HEK293 (cell line): ENCODE results near the gene AGK.

Experiments
- GLIS2 ChIP-seq: fragments of 450-650 bp; formaldehyde crosslinking; IDR thresholded peaks from 2 replicates; pipeline ENCODE4 v1.5.1; 2016; ENCODE audit warnings: missing biosample characterization, missing genetic modification characterization
- SCRT2 ChIP-seq: fragments of 450-650 bp; formaldehyde crosslinking; IDR thresholded peaks from 2 replicates; pipeline ENCODE4 v1.5.1; 2016; ENCODE audit warnings: missing biosample characterization, missing genetic modification characterization
- SP2 ChIP-seq: fragments of 450-650 bp; formaldehyde crosslinking; IDR thresholded peaks from 2 replicates; pipeline ENCODE4 v1.5.1; 2016; ENCODE audit warnings: missing biosample characterization, missing genetic modification characterization
- ZBTB17 ChIP-seq: fragments of 450-650 bp; formaldehyde crosslinking; IDR thresholded peaks from 2 replicates; pipeline ENCODE4 v1.5.1; 2016; ENCODE audit warnings: missing biosample characterization, missing genetic modification characterization
- ZFHX2 ChIP-seq: fragments of 450-650 bp; formaldehyde crosslinking; conservative IDR thresholded peaks from 2 replicates; pipeline ENCODE4 v1.5.1; 2016; ENCODE audit warnings: missing biosample characterization, missing genetic modification characterization
- ZNF138 ChIP-seq: fragments of 450-650 bp; formaldehyde crosslinking; IDR thresholded peaks from 2 replicates; pipeline ENCODE4 v1.5.1; 2016; ENCODE audit warnings: missing biosample characterization, missing genetic modification characterization, borderline replicate concordance
- ZNF394 ChIP-seq: fragments of 450-650 bp; formaldehyde crosslinking; IDR thresholded peaks from 2 replicates; pipeline ENCODE4 v1.5.1; 2016; ENCODE audit warnings: missing biosample characterization, missing genetic modification characterization, mild to moderate bottlenecking, moderate library complexity, borderline replicate concordance
- ZNF521 ChIP-seq: fragments of 450-650 bp; formaldehyde crosslinking; IDR thresholded peaks from 2 replicates; pipeline ENCODE4 v1.5.1; 2017; ENCODE audit warnings: missing biosample characterization, mild to moderate bottlenecking, missing genetic modification characterization
- ZNF530 ChIP-seq: fragments of 450-650 bp; formaldehyde crosslinking; IDR thresholded peaks from 2 replicates; pipeline ENCODE4 v1.5.1; 2016; ENCODE audit warnings: low read depth, missing biosample characterization, missing genetic modification characterization
- ZNF544 ChIP-seq: fragments of 450-650 bp; formaldehyde crosslinking; IDR thresholded peaks from 2 replicates; pipeline ENCODE4 v1.5.0; 2017; ENCODE audit warnings: missing biosample characterization, missing genetic modification characterization
- ZNF549 ChIP-seq: fragments of 450-650 bp; IDR thresholded peaks from 2 replicates; pipeline ENCODE4 v1.5.1; 2018; ENCODE audit warnings: missing biosample characterization, missing genetic modification characterization, mild to moderate bottlenecking, inconsistent platforms, moderate library complexity
- ZNF660 ChIP-seq: fragments of 450-650 bp; IDR thresholded peaks from 2 replicates; pipeline ENCODE4 v1.5.1; 2018; ENCODE audit warnings: missing biosample characterization, mild to moderate bottlenecking, missing genetic modification characterization
- ZNF776 ChIP-seq: fragments of 450-650 bp; formaldehyde crosslinking; IDR thresholded peaks from 2 replicates; pipeline ENCODE4 v1.5.0; 2017; ENCODE audit warnings: missing biosample characterization, missing genetic modification characterization, borderline replicate concordance
- ZSCAN23 ChIP-seq: fragments of 450-650 bp; formaldehyde crosslinking; IDR thresholded peaks from 2 replicates; pipeline ENCODE4 v1.5.1; 2016; ENCODE audit warnings: missing biosample characterization, missing genetic modification characterization
- TF ChIP-seq, protein P1 (sequence below): sonication (generic); formaldehyde crosslinking; IDR thresholded peaks from 2 replicates; pipeline ENCODE4 v1.8.1; 2022; ENCODE audit warnings: mild to moderate bottlenecking, moderate library complexity, missing genetic modification reagents
- TF ChIP-seq, protein P2 (sequence below): fragments of 450-650 bp; formaldehyde crosslinking; conservative IDR thresholded peaks from 2 replicates; pipeline ENCODE4 v1.5.1; 2016; ENCODE audit warnings: low read depth, missing biosample characterization, missing genetic modification characterization
- TF ChIP-seq, protein P3 (sequence below): fragments of 450-650 bp; formaldehyde crosslinking; IDR thresholded peaks from 2 replicates; pipeline ENCODE4 v1.5.1; 2016; ENCODE audit warnings: missing biosample characterization, missing genetic modification characterization
- TF ChIP-seq, protein P4 (sequence below): fragments of 450-650 bp; formaldehyde crosslinking; IDR thresholded peaks from 2 replicates; pipeline ENCODE4 v1.5.1; 2016; ENCODE audit warnings: missing biosample characterization, missing genetic modification characterization, low read depth
- TF ChIP-seq, protein P5 (sequence below): fragments of 450-650 bp; formaldehyde crosslinking; IDR thresholded peaks from 2 replicates; pipeline ENCODE4 v1.5.1; 2017; ENCODE audit warnings: missing biosample characterization, missing genetic modification characterization
- TF ChIP-seq, protein P6 (sequence below): fragments of 450-650 bp; formaldehyde crosslinking; IDR thresholded peaks from 2 replicates; pipeline ENCODE4 v1.5.1; 2016; ENCODE audit warnings: missing biosample characterization, missing genetic modification characterization
- TF ChIP-seq, protein P7 (sequence below): fragments of 450-650 bp; IDR thresholded peaks from 2 replicates; pipeline ENCODE4 v1.5.1; 2018; ENCODE audit warnings: missing biosample characterization, mild to moderate bottlenecking, missing genetic modification characterization

AGK gene

DNA sequence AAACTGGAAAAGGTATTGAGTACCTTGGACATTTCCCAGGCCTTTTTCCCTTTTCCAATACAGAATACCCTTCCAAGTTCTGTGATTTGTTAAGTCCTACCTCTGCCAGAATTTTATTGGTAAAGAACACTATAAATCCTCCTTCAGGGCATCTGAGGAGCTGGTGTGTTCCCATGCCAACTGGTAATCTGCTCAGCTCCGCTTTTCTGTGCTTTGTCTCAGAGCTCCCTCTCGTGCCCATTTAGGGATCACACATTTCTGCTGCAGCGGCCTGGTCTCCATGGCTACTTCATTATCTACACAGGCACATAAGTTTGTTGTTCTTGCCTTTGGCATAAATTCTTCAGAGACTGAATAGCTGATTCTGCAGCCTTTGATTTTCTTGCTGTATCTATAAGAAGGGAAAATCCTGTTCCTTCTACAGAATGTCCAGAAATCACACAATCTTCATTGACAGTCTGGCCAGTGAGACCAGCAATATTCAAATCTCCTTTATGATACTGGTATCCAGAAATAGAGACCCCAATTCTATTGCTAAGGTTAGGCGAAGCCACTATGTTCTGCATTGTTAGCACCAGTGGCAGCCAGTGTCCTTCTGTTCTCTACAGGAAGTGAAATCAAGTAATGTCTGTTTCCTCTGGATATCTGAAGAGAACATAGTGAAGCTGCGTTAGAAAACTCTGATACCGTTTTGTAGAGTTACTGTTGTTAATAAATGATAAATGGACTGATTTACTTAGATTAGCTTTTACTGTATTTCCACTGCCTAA, 98.8 kb downstream of the AGK start (continued):
- TF ChIP-seq ZSCAN23 (no peak), ZNF660 (peak; percentile 61; the same call in 1 of the 2 replicates), ZNF544 (tag by site-specific recombination) (no peak), ZNF394 (0 out of 2 replicates have a peak, but pooled peaks have one; percentile 13), ZFHX2 (tag by site-specific recombination) (no peak), ZNF530 (no peak), ZNF549 (tag by site-specific recombination) (no peak), SP2 (tag by site-specific recombination) (peak; percentile 54), ZNF776 (tag by site-specific recombination) (no peak), GLIS2 (tag by site-specific recombination) (no peak), ZNF521 (tag by site-specific recombination) (no peak), ZNF138 (tag by site-specific recombination) (no peak), ZBTB17 (tag by site-specific recombination) (peak; percentile 41), SCRT2 (tag by site-specific recombination) (no peak)
- TF ChIP-seq, protein P1, sequence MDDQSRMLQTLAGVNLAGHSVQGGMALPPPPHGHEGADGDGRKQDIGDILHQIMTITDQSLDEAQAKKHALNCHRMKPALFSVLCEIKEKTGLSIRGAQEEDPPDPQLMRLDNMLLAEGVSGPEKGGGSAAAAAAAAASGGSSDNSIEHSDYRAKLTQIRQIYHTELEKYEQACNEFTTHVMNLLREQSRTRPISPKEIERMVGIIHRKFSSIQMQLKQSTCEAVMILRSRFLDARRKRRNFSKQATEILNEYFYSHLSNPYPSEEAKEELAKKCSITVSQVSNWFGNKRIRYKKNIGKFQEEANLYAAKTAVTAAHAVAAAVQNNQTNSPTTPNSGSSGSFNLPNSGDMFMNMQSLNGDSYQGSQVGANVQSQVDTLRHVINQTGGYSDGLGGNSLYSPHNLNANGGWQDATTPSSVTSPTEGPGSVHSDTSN (CRISPR knock-in tag): no peak
- TF ChIP-seq, protein P2, sequence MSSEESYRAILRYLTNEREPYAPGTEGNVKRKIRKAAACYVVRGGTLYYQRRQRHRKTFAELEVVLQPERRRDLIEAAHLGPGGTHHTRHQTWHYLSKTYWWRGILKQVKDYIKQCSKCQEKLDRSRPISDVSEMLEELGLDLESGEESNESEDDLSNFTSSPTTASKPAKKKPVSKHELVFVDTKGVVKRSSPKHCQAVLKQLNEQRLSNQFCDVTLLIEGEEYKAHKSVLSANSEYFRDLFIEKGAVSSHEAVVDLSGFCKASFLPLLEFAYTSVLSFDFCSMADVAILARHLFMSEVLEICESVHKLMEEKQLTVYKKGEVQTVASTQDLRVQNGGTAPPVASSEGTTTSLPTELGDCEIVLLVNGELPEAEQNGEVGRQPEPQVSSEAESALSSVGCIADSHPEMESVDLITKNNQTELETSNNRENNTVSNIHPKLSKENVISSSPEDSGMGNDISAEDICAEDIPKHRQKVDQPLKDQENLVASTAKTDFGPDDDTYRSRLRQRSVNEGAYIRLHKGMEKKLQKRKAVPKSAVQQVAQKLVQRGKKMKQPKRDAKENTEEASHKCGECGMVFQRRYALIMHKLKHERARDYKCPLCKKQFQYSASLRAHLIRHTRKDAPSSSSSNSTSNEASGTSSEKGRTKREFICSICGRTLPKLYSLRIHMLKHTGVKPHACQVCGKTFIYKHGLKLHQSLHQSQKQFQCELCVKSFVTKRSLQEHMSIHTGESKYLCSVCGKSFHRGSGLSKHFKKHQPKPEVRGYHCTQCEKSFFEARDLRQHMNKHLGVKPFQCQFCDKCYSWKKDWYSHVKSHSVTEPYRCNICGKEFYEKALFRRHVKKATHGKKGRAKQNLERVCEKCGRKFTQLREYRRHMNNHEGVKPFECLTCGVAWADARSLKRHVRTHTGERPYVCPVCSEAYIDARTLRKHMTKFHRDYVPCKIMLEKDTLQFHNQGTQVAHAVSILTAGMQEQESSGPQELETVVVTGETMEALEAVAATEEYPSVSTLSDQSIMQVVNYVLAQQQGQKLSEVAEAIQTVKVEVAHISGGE (tag by site-specific recombination): no peak
- TF ChIP-seq, protein P3, sequence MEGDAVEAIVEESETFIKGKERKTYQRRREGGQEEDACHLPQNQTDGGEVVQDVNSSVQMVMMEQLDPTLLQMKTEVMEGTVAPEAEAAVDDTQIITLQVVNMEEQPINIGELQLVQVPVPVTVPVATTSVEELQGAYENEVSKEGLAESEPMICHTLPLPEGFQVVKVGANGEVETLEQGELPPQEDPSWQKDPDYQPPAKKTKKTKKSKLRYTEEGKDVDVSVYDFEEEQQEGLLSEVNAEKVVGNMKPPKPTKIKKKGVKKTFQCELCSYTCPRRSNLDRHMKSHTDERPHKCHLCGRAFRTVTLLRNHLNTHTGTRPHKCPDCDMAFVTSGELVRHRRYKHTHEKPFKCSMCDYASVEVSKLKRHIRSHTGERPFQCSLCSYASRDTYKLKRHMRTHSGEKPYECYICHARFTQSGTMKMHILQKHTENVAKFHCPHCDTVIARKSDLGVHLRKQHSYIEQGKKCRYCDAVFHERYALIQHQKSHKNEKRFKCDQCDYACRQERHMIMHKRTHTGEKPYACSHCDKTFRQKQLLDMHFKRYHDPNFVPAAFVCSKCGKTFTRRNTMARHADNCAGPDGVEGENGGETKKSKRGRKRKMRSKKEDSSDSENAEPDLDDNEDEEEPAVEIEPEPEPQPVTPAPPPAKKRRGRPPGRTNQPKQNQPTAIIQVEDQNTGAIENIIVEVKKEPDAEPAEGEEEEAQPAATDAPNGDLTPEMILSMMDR: peak; percentile 77
- TF ChIP-seq, protein P4, sequence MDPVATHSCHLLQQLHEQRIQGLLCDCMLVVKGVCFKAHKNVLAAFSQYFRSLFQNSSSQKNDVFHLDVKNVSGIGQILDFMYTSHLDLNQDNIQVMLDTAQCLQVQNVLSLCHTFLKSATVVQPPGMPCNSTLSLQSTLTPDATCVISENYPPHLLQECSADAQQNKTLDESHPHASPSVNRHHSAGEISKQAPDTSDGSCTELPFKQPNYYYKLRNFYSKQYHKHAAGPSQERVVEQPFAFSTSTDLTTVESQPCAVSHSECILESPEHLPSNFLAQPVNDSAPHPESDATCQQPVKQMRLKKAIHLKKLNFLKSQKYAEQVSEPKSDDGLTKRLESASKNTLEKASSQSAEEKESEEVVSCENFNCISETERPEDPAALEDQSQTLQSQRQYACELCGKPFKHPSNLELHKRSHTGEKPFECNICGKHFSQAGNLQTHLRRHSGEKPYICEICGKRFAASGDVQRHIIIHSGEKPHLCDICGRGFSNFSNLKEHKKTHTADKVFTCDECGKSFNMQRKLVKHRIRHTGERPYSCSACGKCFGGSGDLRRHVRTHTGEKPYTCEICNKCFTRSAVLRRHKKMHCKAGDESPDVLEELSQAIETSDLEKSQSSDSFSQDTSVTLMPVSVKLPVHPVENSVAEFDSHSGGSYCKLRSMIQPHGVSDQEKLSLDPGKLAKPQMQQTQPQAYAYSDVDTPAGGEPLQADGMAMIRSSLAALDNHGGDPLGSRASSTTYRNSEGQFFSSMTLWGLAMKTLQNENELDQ (tag by site-specific recombination): no peak
- TF ChIP-seq, protein P5, sequence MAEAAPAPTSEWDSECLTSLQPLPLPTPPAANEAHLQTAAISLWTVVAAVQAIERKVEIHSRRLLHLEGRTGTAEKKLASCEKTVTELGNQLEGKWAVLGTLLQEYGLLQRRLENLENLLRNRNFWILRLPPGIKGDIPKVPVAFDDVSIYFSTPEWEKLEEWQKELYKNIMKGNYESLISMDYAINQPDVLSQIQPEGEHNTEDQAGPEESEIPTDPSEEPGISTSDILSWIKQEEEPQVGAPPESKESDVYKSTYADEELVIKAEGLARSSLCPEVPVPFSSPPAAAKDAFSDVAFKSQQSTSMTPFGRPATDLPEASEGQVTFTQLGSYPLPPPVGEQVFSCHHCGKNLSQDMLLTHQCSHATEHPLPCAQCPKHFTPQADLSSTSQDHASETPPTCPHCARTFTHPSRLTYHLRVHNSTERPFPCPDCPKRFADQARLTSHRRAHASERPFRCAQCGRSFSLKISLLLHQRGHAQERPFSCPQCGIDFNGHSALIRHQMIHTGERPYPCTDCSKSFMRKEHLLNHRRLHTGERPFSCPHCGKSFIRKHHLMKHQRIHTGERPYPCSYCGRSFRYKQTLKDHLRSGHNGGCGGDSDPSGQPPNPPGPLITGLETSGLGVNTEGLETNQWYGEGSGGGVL (tag by site-specific recombination): no peak
- TF ChIP-seq, protein P6, sequence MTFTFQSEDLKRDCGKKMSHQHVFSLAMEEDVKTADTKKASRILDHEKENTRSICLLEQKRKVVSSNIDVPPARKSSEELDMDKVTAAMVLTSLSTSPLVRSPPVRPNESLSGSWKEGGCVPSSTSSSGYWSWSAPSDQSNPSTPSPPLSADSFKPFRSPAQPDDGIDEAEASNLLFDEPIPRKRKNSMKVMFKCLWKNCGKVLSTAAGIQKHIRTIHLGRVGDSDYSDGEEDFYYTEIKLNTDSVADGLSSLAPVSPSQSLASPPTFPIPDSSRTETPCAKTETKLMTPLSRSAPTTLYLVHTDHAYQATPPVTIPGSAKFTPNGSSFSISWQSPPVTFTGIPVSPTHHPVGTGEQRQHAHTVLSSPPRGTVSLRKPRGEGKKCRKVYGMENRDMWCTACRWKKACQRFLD (tag by site-specific recombination): no peak
- TF ChIP-seq, protein P7, sequence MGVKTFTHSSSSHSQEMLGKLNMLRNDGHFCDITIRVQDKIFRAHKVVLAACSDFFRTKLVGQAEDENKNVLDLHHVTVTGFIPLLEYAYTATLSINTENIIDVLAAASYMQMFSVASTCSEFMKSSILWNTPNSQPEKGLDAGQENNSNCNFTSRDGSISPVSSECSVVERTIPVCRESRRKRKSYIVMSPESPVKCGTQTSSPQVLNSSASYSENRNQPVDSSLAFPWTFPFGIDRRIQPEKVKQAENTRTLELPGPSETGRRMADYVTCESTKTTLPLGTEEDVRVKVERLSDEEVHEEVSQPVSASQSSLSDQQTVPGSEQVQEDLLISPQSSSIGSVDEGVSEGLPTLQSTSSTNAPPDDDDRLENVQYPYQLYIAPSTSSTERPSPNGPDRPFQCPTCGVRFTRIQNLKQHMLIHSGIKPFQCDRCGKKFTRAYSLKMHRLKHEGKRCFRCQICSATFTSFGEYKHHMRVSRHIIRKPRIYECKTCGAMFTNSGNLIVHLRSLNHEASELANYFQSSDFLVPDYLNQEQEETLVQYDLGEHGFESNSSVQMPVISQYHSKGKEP (tag by site-specific recombination): 0 out of 2 replicates have a peak, but pooled peaks have one; percentile 23
